Heart left ventricle (tissue), 16 donors: ENCODE results near the gene GLB1L2. TPM values are rescaled to one million over a fixed set of nuclear protein-coding genes. Genes with fewer than 3 reads are reported as not detected.

ENCODE experiments used
- ATAC-seq, 4 donors: fragments of 200-7000 bp; cut with Tn5 transposase; one replicate each; pipeline ENCODE4 v1.9.1; 2020 to 2022; ENCODE audit warnings: moderate library complexity in 4 of 4, mild to moderate bottlenecking in 3 of 4, moderate number of reproducible peaks in 1 of 4
- DNase-seq, 5 donors: peaks; one replicate each; pipeline ENCODE4 v3.0.0-alpha.2; 2020
- H3K27ac ChIP-seq, 12 donors: fragments of 200-600 bp; sonication (generic) in 4 of 12; one replicate each; pipeline versions ENCODE4 v1.5.0 to v1.8.0; 2016 to 2022; ENCODE audit warnings: mild to moderate bottlenecking in 2 of 12
- H3K27me3 ChIP-seq, 9 donors: fragments of 200-600 bp; sonication (generic) in 2 of 9; one replicate each; pipeline versions ENCODE4 v1.5.1 to v1.8.0; 2016 to 2022; ENCODE audit warnings: mild to moderate bottlenecking in 3 of 9
- H3K36me3 ChIP-seq, 9 donors: fragments of 200-600 bp; sonication (generic) in 2 of 9; one replicate each; pipeline versions ENCODE4 v1.5.0 to v1.8.0; 2018 to 2022; ENCODE audit warnings: mild to moderate bottlenecking in 2 of 9
- H3K4me1 ChIP-seq, 12 donors: fragments of 200-600 bp; sonication (generic) in 4 of 12; one replicate each; pipeline versions ENCODE4 v1.5.0 to v1.8.0; 2016 to 2022; ENCODE audit warnings: mild to moderate bottlenecking in 3 of 12
- H3K4me3 ChIP-seq, 12 donors: fragments of 200-600 bp; sonication (generic) in 4 of 12; one replicate each; pipeline versions ENCODE4 v1.5.0 to v1.8.0; 2017 to 2022; ENCODE audit warnings: mild to moderate bottlenecking in 9 of 12, moderate library complexity in 4 of 12
- H3K9me3 ChIP-seq, 12 donors: fragments of 200-600 bp; sonication (generic) in 4 of 12; one replicate each; pipeline versions ENCODE4 v1.5.0 to v1.8.0; 2016 to 2022; ENCODE audit warnings: mild to moderate bottlenecking in 1 of 12
- POLR2A ChIP-seq, 2 donors: fragments of 450-650 bp; IDR thresholded peaks; one replicate each; pipeline ENCODE4 v1.6.1; 2017; ENCODE audit warnings: antibody characterized with exemption in 2 of 2, mild to moderate bottlenecking in 2 of 2, moderate library complexity in 2 of 2
- WGBS, 4 donors: extraction: QIAGEN DNeasy Blood & Tissue Kit in 2 of 4; methylation state at CpG; one replicate each; pipeline versions ENCODE4 v1.1.5 to v1.1.7; 2013 to 2018; 5-methylcytosine and 5-hydroxymethylcytosine counted together
- intact Hi-C, 10 donors: fragments of 100-400 bp; cut with DNase I; formaldehyde crosslinking; loops; one replicate each; pipeline versions ENCODE4 v1.11.1 to v1.14.2; 2022
- polyA plus RNA-seq, 2 donors: library from polyadenylated mRNA; stranded (reverse); fragments of 200-250 nt; gene quantifications; one replicate each; pipeline ENCODE4 v1.2.3, GENCODE V29; 2013
- total RNA-seq, 9 donors: library from RNA; depleted of rRNA in 2 of 9; stranded (reverse); fragments of >200 nt in 2 of 9; fragmentation: NEBNext Ultra II Directional in 3 of 9; extraction: Animal tissue kit (Norgen Biotek cat#: 25700) in 3 of 9; gene quantifications; one replicate each; pipeline versions ENCODE4 v1.1.0 to v1.2.4, GENCODE V29; 2016 to 2023
- TF ChIP-seq, protein P1 (sequence below), 12 donors: fragments of 200-600 bp; sonication (generic) in 4 of 12; IDR thresholded peaks; one replicate each; pipeline versions ENCODE4 v1.5.0 to v1.8.0; 2018 to 2022; ENCODE audit warnings: antibody characterized with exemption in 12 of 12, mild to moderate bottlenecking in 5 of 12
- donor health status: ischemic (EF 13 %, LVEDD 7.1; RV severe dilation, severe dysfunction).
- donor health status: healthy with polysubstance abuse.
- donor health status: DM: no; HTN: yes; CAD: no.
- donor health status: DM: no; HTN: no; CAD: no.
- donor health status: ischemic (EF 25% LVEDD 6.9; RV normal size, moderate dysfunction).
- donor health status: ischemic (EF 25% LVEDD 5.7; RV mildly dilated, moderate dysfunction).
- donor health status: healthy.
- donor health status: DM: yes; HTN: yes; CAD: no.
- donor health status: ischemic (EF 35%, LVEDD 5.7; RV mildly dilated, moderate dysfunction).
- donor health status: nonischemic (EF 11% LVEDD 7.7; RV severe dilation, severe dysfunction).
- donor health status: DM: yes; HTN: yes; CAD: no.
- donor health status: PGD.
- donor health status: ischemic (EF 29% LVEDD 5.4; RV normal size, mild dysfunction).
- donor health status: nonischemic (EF 23%, LVEDD 6.1; RV moderate dilation, normal function).

Gene GLB1L2
- total and polyA plus RNA-seq, 11 donors, result 0.15 to 1.3 (median 0.37) TPM; not detected in 2

DNA sequence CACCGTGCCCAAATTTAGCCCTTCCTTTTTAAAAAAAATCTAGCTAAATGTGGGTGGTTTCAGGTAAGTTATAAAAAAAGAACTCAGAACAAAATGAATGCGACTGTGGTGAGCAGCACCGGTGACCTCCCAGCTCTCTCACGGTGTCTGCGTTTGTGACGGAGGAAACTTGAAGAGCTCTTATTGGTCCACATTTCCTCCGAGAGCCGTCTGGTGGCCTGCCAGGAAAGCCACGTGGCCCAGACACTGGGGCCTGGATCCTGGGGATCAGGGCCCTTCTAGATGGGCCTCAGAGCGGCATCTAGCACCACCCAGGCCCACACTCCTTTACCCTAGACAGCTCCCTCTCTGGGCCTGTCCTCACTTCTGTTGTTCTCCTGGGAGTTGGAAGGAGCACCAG is 40.7 kb downstream of the GLB1L2 start:
- H3K9me3 ChIP-seq, result no peaks in the 10 kb centered on the region
- WGBS, 4 donors, result 78 to 91% (median 80%) methylated on average over 9 to 10 of the region's 10 CpGs

DNA sequence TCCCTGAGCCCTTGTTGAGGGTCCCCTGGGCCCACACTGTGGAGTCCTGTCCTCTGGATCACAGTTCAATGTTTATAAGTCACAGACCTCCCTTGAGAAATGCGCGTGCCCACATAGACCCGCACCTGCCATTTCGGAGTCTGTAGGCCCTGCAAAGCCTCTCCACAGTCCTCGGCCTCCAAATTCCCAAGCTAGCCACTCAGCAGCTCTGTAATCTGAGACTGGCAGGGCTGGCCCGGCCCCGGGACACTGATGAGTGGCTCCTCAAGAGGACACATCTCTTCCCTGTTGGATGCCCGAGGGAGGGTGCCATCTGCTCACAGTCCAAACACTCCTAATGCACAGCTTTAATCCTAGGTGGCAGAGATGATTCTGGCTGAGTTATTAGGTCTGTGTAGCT is 41.2 kb downstream of the GLB1L2 start:
- H3K27ac ChIP-seq, result no peak overlapping the region
- WGBS, 4 donors, result 75 to 82% (median 79%) methylated on average over 8 of the region's 8 CpGs
- no peaks in the 10 kb centered on the region for H3K4me1 ChIP-seq
- no peaks in the 10 kb centered on the region for H3K9me3 ChIP-seq
- ATAC-seq, result no peak
- no peaks in the 10 kb centered on the region for H3K36me3 ChIP-seq
- TF ChIP-seq, protein P1, sequence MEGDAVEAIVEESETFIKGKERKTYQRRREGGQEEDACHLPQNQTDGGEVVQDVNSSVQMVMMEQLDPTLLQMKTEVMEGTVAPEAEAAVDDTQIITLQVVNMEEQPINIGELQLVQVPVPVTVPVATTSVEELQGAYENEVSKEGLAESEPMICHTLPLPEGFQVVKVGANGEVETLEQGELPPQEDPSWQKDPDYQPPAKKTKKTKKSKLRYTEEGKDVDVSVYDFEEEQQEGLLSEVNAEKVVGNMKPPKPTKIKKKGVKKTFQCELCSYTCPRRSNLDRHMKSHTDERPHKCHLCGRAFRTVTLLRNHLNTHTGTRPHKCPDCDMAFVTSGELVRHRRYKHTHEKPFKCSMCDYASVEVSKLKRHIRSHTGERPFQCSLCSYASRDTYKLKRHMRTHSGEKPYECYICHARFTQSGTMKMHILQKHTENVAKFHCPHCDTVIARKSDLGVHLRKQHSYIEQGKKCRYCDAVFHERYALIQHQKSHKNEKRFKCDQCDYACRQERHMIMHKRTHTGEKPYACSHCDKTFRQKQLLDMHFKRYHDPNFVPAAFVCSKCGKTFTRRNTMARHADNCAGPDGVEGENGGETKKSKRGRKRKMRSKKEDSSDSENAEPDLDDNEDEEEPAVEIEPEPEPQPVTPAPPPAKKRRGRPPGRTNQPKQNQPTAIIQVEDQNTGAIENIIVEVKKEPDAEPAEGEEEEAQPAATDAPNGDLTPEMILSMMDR (IDR thresholded peaks at IDR 0.05), result no peak
- no peak for TF ChIP-seq POLR2A (IDR thresholded peaks at IDR 0.05)
- H3K27me3 ChIP-seq, result peaks cover 0 to 14% (median 0%) of the 10 kb centered on the region in 9 donors
- H3K4me3 ChIP-seq, result no peak overlapping the region
- intact Hi-C loops, result no loop called here
- peak in 2 of 5 donors; percentile 9 to 16 for DNase-seq

More for the DNA sequence above, 40.7 kb downstream of the GLB1L2 start:
- Histone ChIP-seq H3K4me1 (no peaks in the 10 kb centered on the region), H3K36me3 (no peaks in the 10 kb centered on the region), H3K4me3 (no peak overlapping the region), H3K27ac (no peak overlapping the region), H3K27me3 (peaks cover 0 to 14% (median 0%) of the 10 kb centered on the region in 9 donors)
- intact Hi-C loops, result no loop called here
- DNase-seq (peak in 1 of 5 donors; percentile 9), ATAC-seq (no peak)
- TF ChIP-seq POLR2A (IDR thresholded peaks at IDR 0.05), result no peak
- TF ChIP-seq, protein P1 (IDR thresholded peaks at IDR 0.05), result no peak

DNA sequence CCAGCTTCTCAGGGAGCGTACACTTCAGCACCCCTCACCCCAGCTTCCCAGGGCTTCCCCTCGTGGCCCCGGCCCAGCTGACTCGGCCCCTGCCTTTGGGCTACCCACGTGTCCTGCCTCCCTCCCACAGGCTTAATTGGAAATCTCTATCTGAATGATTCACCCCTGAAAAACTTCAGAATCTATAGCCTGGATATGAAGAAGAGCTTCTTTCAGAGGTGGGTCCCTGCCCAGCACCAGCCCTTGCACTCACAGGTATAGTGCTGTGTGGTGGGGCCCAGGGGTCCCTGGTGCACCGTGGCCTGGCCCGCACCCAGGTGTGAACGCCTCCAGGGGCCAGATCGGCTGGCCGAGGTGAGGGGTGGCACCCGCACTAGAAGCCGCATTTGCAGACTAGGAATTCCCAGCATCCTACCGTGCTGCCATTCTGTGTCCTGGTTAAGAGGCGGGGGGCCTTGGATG is 41.8 kb downstream of the GLB1L2 start:
- intact Hi-C loops, result no loop called here
- no peaks in the 10 kb centered on the region for H3K36me3 ChIP-seq
- no peak overlapping the region for H3K4me3 ChIP-seq
- H3K27me3 ChIP-seq, result peaks cover 0 to 14% (median 0%) of the 10 kb centered on the region in 9 donors
- 80 to 81% (median 80%) methylated on average over 13 to 14 of the region's 14 CpGs for WGBS, 4 donors
- peak in 2 of 5 donors; percentile 7 to 11 for DNase-seq
- no peak for TF ChIP-seq POLR2A (IDR thresholded peaks at IDR 0.05)
- TF ChIP-seq, protein P1 (IDR thresholded peaks at IDR 0.05), result no peak
- H3K9me3 ChIP-seq, result no peaks in the 10 kb centered on the region
- H3K4me1 ChIP-seq, result no peaks in the 10 kb centered on the region
- H3K27ac ChIP-seq, result no peak overlapping the region
- no peak for ATAC-seq

DNA sequence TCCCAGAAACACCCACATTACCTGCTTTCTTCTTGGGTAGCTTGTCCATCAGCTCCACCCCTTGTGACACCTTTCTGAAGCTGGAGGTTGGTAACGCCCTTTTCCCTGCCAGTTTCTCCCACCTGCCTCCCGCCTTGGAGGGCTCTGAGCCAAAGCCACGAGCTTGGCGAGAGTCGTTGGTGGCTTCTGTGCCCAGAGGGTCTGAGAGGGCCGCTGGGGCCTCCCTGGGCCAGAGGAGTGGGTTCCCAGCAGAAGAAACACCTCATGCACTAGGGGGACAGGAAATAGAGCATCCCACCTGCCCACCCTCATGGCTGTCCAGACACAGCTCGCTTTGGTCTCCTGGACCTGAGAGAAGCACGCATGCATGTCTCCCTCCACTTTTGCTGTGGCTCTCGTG is 42.4 kb downstream of the GLB1L2 start:
- Histone ChIP-seq H3K27me3 (peaks cover 0 to 14% (median 0%) of the 10 kb centered on the region in 9 donors), H3K9me3 (no peaks in the 10 kb centered on the region), H3K27ac (no peak overlapping the region), H3K4me1 (no peaks in the 10 kb centered on the region), H3K36me3 (no peaks in the 10 kb centered on the region), H3K4me3 (no peak overlapping the region)
- intact Hi-C loops, result no loop called here
- WGBS, 4 donors, result 77 to 81% (median 78%) methylated on average over 8 to 9 of the region's 9 CpGs
- ATAC-seq, result no peak
- TF ChIP-seq, protein P1 (IDR thresholded peaks at IDR 0.05), result no peak
- TF ChIP-seq POLR2A (IDR thresholded peaks at IDR 0.05), result no peak
- peak in 3 of 5 donors; percentile 0 to 15 (median 10) for DNase-seq
